ENCODE measurements around the gene JAM3.

- TF ChIP-seq ZNF274 (IDR thresholded peaks at IDR 0.05; ENCODE audit: low read depth, low read length) (no peak), SUZ12 (IDR thresholded peaks at IDR 0.05; ENCODE audit: extremely low read depth, insufficient read depth, insufficient read length) (no peak)
Observed at GRCh38 chr11:134043821-134044420, 25.0 kb upstream of the JAM3 start.
